Measurements from ENCODE around the gene POSTN. TPM values are rescaled to one million over a fixed set of nuclear protein-coding genes. Genes with fewer than 3 reads are reported as not detected.

POSTN gene
- total RNA-seq, 1 experiment from 2014 or later, result 0.33 TPM

GRCh38 chr13:37599519-37599918, 951 bp upstream of the POSTN start:
- no peak overlapping the region for H3K27ac ChIP-seq (ENCODE audit: insufficient read length, low read depth, low read length)
- no peak overlapping the region for H4K5ac ChIP-seq (ENCODE audit: insufficient read length, low read depth, low read length)
- H3K4me1 ChIP-seq (ENCODE audit: insufficient read depth, low read length), result peaks cover 3% of the 10 kb centered on the region; the same call in 1 of the 2 replicates
- no peak overlapping the region for H3K23ac ChIP-seq (ENCODE audit: insufficient read length, low read depth, low read length)
- no peak overlapping the region for H3K9ac ChIP-seq (ENCODE audit: extremely low read depth, insufficient read length, low read length)
- H3K27me3 ChIP-seq (ENCODE audit: insufficient read depth, low read length), result no peaks in the 10 kb centered on the region
- no peak overlapping the region for H4K91ac ChIP-seq (ENCODE audit: insufficient read length, low read depth, low read length)
- no peak overlapping the region for H3K4ac ChIP-seq (ENCODE audit: low read depth, low read length)
- no peaks in the 10 kb centered on the region for H3K9me3 ChIP-seq (ENCODE audit: control insufficient read depth, low read depth, low read length)
- H2AK5ac ChIP-seq (ENCODE audit: insufficient read length, low read length), result no peak overlapping the region
- no peak overlapping the region for H2BK15ac ChIP-seq (ENCODE audit: low read depth, low read length)
- H2BK120ac ChIP-seq (ENCODE audit: low read depth, low read length, poor library complexity, severe bottlenecking), result no peak overlapping the region
- H4K20me1 ChIP-seq (ENCODE audit: control insufficient read depth, insufficient read depth, insufficient read length), result no peaks in the 10 kb centered on the region
- no peak overlapping the region for H2BK20ac ChIP-seq (ENCODE audit: low read depth, low read length, poor library complexity, severe bottlenecking)
- TF ChIP-seq CTCF (conservative IDR thresholded peaks at IDR 0.05), result no peak
- no peak overlapping the region for H3K4me3 Mint-ChIP-seq
- H3K23me2 ChIP-seq (ENCODE audit: insufficient read length, low read depth, low read length, poor library complexity, severe bottlenecking), result no peaks in the 10 kb centered on the region
- no peak overlapping the region for H3K14ac ChIP-seq (ENCODE audit: insufficient read depth, low read length)
- no peaks in the 10 kb centered on the region for H3K79me1 ChIP-seq (ENCODE audit: insufficient read depth, low read depth, low read length, poor library complexity, severe bottlenecking)
- no peak overlapping the region for H3K27ac Mint-ChIP-seq
- H4K8ac ChIP-seq (replicated peaks; ENCODE audit: insufficient read length, low read depth, low read length), result no peak overlapping the region
- H2BK12ac ChIP-seq (ENCODE audit: insufficient read length, low read depth, low read length), result no peak overlapping the region
- DNase-seq, result no peak
- no peaks in the 10 kb centered on the region; a peak in 1 of 7 replicates for H3K36me3 Mint-ChIP-seq (ENCODE audit: insufficient read depth in 1 of 3, low read depth in 3 of 3)
- no peaks in the 10 kb centered on the region for H3K9me3 Mint-ChIP-seq
- H3T11ph ChIP-seq (ENCODE audit: low read length), result no peak overlapping the region
- H3K18ac ChIP-seq (ENCODE audit: insufficient read length, low read depth, low read length), result no peak overlapping the region
- no CpG with 5 or more reads among the region's 2 CpGs for WGBS (ENCODE audit: extremely low coverage, insufficient read length, low lambda C conversion rate)
- no peak overlapping the region for H3K4me2 ChIP-seq (ENCODE audit: insufficient read depth, insufficient read length, low read length)
- no peaks in the 10 kb centered on the region for H3K27me3 Mint-ChIP-seq (ENCODE audit: low read depth)
- H3K4me1 Mint-ChIP-seq, result peaks cover 34 to 40% of the 10 kb centered on the region in 2 experiments
- no peak overlapping the region for H2AFZ ChIP-seq (ENCODE audit: low read length)
- no peaks in the 10 kb centered on the region for H3K79me2 ChIP-seq (ENCODE audit: insufficient read depth, low read length)
- H2BK5ac ChIP-seq (ENCODE audit: insufficient read length, low read length), result no peak overlapping the region
- H3K56ac ChIP-seq (ENCODE audit: insufficient read length, low read depth, low read length), result no peak overlapping the region

Measured in H9 (cell line).